ENCODE measurements around the gene GREB1L.

- TF ChIP-seq CTCF (IDR thresholded peaks at IDR 0.05) (no peak), EZH2 (IDR thresholded peaks at IDR 0.05; ENCODE audit: borderline replicate concordance, insufficient read depth, low read depth, low read length, poor library complexity, severe bottlenecking) (no peak)
These were observed 64.3 kb downstream of the GREB1L start for GRCh38 chr18:21306368-21306767.

Data from B cell (primary cell).